Embryonic facial prominence (tissue), 1 donor: Measurements from ENCODE around the gene PDCD1.

Experiments
- DNase-seq: peaks from one replicate; pipeline ENCODE4 v3.0.0-alpha.2; 2016; ENCODE audit errors: extremely low spot score

Gene PDCD1

DNA sequence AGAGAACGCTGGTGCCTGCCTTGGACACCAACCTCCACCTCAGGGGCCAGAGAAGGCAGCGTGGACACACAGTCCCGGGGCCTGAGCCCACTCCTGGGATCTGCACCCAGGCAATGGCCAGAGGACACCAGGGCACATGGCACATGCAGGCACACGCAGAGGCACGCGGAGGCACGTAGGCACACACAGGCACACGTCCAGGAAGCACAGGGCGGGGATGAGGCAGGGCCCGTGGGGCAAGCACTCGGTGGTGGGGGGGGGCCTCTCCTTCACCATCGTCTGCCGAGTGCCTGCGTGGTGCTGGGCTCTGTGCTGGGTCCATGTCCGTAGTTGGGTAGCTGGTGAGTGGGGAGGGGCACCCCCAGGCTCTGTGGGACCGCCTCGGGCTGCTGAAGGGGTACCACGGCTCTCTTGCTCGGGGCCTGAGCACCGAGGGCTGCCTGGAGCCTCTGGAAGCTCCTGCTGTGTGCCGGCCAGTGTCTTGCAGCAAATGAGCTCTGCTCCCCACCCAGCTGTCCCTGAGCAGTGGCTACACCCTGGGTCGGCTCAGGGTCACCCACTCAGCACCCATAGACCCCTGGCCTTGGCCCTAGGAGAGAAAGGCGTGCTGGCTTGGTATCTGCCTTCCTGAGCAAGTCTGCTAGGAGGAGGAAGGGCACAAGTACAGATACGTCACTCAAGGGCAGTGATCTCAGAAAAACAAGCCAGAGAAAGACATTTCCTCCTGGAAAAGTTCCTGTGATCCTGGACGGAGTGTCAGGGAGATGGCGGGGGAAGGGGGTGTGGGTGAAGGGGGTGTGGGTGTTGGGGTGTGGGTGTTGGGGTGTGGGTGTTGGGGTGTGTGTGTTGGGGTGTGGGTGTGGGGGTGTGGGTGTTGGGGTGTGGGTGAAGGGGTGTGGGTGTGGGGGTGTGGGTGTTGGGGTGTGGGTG lies 37.3 kb upstream of the PDCD1 start:
- DNase-seq, result no peak

DNA sequence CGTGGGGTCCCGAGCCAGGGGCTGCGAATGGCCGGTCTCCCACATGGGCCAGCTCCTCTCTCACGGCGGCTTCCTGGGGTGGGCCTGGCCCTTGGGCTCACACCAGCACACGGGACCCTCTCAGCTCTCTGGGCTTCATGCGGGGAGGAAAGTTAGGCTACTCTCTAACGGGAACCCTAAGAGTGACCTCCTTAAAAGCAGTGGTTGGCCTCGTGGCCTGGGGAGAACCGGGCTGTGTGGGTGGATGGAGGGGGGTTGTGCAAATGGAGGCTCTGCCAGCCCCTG lies 36.7 kb upstream of the PDCD1 start:
- no peak for DNase-seq

DNA sequence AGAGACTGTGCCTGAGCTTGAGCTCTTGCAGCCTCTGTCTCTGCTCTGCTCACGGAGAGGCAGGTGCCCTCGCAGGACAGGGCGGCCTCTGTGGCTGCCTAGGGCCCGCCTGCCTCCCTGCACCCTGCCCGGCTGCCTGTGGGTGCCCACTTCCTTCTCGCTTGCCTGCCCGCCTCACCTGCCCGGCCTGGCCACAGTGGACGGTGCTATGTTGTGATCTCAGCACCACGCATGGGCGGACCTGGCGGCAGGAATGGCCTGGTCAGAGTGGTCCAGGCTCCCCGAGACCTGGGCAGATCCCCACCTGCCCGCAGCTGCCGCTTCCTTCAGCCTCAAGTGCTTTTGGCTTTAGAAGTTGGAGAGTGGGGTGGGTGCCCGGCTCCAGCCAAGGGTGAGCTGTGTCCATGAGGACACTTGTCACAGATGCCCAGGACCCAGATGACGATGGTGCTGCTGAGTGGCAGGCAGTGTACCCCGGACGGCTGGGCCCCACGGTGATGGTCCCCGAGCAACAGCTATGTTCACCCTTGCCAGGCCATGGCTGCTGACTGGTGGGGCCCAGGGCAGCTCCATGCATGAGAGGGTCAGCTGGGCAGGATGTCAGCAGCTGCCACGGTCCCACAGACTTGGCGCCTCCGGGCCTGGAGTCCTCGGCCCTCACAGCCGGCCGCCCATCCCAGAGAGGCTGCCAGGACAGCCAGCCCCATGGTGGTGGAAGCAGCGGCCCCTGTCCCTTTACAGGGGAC lies 36.2 kb upstream of the PDCD1 start:
- no peak for DNase-seq

DNA sequence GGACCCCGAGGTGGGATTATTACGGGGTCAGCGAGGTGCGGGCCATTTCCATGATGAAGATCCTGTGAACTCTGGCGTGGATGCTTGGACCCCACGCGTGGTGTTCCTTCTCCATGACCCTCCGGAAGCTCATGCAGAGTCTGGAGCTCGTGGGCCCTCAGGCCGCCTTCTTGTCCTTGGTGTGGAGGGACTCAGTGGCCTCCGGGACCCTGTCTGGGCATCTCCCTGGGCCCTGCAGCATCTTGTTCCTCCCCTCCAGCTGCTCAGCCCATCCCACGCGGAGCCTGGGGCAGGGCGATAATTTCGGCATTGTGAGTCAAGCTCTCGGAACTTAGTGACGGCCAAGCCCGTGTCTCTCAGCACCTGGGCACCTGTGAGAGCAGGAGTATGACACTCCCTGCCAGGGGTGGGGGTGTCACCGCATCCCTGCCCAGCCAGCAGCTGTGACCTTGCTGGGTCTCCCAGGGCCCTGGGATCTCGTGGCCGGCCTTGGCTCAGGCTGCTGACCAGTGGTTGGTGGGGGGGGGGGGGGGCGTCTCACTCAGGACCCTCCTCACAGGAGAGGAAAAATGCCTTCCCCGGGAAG lies 35.5 kb upstream of the PDCD1 start:
- no peak for DNase-seq

DNA sequence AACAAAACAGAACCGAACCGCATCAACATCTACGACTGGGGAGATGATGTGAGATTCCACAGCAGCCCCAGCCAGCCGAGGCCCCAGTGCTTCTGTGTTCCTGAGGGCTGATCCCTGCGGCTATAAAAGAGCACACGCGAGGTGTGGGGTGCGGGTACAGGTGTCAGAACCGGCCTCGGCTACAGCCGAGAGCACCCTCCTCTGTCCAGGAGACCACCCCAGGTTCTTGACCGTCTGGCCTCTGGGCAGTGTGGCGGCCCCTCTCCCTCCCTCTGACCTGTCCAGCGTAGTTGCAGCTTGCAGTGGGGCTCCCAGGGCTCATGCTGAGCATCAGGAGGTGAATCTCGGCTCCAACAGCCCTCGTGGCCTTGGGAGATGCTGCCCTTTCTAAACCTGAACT lies 34.6 kb upstream of the PDCD1 start:
- DNase-seq, result no peak

DNA sequence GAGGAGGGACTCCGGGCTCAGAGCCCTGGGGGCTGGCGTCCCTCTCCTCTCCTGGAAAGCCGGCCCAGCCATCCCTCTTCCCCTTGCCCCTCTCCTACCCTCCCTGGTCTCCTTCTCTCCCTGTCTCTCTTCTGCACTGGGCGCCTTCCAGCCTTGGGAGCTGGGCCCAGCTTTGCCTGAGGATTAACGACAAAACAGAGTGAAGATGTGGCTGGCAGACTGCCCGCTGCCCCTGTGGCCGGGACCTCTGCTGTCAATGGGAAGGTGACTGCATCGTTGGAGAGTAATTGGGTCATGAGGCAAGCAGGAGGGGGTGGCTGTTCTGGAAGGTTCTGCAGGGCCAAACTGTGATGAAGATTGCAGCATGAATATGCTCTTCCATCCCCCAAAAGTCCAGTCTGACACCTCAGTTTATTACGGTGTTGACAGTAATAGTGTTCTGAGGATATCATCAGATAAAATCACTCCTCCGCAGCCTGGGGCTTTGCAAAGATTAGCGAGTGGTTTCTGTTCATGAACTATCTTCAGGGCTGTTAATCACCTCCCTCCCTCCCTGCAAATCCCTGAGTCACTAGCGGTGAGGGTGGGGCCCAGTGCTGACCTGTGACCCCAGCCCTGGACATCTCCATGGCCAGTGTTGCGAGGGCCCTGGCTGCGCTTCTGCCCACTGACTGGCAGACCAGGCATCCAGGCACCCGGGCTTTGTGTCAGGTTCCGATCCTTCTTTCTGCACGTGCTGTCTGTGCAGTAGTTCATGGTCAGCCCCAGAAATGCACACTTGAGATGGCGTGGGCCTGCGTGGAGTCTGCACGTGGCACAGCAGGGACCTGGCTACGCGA lies 33.8 kb upstream of the PDCD1 start:
- DNase-seq, result no peak

DNA sequence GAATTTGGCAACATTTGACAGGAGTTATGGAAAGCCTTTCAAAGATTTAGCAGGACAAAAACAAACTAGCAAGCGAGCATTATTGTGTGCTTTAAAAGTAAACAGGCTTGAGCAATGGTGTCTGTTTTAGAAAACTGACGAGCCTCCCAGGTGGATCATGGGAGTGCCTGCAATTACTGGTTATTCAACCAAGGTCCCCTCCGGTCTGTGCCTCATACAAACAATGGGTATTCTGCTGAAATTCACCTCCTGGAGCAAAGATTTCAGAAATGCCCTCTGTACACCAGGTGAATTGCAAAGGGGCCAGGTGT lies 33.2 kb upstream of the PDCD1 start:
- DNase-seq, result no peak

DNA sequence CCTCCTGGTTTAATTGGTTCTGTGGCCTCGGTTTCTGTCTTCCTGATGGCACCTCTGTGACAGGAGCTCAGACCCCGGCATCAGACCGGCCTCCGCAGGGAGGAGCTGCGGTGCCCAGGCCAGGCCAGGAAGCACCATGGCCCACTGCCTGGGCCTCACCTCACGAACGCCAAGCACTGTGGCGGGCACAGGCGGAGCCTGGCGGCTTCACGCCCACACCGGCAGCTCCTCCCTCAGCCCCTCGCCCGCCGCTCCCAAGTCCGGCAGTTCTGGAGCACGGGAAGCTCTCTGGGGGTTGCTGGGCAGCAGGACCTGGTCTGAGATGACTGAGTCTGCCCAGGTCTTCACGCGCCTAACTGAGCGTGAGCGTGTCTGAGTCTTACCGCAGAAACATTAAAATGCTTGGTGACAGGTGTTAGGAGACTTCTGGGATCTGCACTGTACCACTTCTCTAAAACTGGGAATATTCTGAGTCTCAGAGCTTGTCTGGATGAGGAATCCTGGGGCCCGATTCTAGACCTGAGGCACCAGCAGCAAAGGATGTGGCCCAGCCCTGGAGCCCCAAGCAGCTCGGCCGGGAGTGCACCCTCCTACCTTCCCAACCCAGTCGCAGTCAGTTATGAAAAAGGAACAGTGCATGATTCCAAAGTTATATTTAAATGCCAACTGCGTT lies 32.8 kb upstream of the PDCD1 start:
- no peak for DNase-seq

DNA sequence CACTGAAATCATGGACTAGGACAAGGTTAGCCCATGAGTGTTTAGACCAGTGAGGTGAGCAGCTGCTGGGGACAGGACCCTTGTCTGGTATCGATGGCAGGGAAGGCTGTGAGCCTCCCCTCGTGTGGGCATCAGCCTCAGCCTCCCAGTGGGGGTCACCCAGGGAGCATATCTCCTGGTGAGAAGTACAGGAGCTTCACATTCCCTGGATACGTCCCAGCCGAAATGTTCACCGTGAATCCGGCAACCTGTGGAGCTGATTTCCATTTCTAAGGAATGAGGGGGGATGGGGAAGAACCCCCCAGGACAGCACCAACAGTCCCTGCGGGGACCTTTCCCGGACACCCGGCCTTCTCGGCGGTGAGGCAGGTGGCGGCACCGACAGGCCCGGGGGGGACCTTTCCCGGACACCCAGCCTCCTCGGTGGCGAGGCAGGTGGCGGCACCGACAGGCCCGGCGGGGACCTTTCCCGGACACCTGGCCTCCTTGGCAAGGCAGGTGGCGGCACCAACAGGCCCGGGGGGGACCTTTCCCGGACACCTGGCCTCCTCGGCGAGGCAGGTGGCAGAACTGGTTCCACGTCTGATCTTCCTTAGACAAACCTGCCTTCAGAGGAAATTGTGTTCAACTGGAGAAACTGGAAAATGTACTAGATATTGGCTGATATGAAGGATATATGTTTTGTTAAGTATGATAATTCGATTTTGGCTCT lies 32.0 kb upstream of the PDCD1 start:
- DNase-seq, result no peak

DNA sequence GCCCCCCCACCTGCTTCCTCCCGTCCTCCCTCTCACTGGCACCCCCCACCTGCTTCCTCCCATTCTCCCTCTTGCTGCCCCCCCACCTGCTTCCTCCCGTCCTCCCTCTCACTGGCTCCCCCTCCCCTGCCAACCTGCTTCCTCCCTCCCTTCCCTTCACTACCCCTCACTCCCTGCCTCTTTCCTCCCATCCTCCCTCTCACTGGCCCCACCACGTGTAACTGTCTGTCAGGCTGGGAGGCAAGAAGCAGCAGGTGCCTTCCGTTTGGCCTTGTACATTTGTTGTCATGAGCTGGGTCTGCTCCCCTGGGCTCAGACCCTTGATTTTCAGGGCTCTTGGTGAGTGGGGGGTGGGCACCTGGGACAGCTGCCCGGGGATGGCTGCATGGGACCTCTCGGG lies 29.9 kb upstream of the PDCD1 start:
- DNase-seq, result no peak

DNA sequence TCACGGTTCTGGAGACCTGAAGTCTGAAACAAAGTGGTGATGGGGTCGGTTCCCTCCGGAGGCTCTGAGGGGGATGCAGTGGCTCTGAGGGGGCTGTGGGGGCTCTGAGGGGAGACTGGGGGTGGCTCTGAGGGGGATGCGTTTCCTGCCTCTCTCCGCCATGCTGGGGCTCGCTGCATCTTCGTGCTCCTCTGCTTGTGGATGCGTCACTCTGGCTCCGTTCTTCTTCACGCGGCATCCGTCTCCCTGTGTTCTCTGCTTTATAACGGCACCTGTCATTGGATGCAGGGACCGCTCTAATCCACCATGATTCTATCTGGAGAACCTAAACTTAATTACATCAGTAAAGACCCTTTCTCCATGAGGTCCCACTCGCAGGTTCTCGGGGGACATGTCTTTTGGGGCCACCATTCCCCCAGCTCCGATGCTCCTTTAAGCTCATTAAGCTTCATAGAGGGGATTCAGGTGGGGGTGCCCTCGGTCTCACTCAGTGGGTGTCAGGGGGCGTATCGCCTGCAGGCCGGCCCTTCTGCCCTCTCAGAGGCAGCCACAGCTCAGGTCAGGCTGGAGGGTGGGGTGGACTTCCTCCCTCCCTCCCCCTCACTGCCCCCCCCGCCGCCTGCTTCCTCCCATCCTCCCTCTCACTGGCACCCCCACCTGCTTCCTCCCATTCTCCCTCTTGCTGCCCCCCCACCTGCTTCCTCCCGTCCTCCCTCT lies 29.3 kb upstream of the PDCD1 start:
- no peak for DNase-seq

DNA sequence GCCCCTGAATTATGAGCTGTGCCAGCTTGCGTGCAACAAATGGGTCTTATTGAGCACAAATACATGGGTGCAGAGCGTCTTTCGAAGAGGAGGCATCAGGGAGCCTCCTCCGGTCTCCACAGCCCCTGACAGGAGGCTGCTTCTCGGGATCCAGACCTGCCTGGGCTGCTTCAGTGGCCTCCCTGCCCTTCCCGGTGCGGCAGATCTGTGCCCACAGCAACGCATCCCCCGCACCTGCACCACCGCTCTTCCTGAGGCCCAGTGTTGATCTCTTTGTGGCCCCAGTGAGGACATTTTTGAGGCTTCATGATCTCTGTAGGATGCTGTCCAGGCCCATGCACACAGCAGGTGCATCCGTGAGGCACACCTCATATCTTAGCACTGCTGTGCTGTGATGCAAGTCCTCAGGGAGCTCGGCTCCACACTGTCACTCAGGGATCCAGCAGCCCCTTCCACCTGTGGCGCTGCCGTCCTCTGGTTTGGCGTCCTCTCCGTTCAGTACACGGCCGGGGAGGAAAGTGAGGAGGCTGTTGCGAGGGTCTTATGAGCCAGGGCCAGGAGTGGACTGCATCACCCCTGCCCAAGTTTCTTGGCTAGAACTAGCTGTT lies 28.2 kb upstream of the PDCD1 start:
- DNase-seq, result no peak

DNA sequence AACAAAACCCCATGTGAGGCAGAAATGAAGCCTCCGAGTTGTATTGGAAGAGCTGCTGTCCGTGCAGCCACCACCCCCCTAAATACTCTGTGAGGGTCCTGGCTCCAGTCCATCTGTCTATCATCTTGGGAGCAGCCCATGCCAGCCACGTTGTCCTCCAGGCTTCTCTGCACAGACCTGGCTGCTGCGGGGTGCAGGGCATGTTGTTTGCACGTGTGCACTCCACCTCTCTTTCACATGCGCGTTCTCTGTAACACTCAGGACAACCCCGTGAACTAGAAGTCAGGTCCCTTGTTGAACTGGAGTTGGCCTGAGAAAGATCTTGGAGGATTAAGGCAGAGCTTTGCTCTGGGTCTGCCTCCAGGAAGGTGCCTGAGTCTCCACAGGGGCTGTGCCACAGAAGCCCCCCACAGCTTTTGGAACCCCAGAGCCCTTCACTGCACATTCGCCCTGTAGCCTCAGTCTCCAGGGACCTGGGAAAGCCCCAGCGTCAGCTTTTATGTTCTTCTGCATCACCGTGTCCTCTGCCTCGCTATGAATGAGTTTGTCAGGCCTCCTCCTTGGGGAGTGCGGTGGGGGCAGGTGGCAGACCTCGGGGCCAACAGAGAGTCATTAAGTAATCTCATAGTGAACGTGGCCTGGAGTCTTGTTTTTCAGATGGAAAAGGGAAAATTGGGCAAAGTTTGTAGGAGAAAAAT lies 27.4 kb upstream of the PDCD1 start:
- DNase-seq, result no peak

DNA sequence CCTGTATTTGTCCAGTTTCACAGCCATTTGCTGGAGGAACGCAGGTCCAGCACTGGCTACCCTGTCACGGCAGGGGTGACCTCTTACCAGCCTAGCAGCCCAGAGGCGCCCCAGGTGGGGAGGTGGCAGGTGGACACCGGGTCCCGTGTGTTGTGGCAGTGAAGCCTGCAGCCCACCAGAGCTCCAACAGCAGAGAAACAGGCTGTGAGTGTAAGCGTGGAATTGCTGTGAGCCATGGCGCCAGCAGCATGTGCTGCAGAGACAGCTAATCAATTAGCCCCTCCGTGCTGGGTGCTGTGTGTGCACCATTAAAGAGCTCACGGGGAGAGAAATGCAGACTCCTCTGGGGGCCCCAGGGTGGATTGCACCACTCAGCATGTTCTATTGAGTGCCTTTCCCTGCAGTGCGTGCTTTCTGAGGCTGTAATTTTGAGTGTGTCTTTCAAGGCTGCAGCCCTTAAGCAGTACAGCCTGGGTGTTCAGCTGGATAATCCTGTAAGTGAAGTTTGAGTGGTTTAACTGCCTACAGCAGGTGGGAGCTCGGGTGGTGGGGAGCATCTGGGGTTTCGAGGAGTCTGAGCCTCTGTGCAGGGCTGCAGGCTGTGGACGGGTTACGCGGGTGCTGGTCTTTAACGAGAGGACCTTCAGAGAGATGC lies 26.7 kb upstream of the PDCD1 start:
- DNase-seq, result no peak

DNA sequence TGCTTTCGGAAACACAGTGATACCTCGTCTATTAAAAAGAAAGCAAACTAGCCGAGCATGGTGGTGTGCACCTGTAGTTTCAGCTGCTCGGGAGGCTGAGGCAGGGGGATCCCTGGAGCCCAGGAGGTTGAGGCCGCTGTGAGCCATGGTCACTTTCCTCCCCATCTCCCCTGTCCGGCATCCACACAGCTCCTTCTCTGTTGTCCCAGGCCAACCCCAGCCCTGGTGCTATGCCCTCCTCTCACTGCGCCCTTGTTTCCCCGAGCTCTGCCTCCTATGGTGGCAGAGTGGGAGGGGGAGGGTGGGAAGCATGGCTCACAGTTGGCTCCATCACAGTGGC lies 26.2 kb upstream of the PDCD1 start:
- DNase-seq, result no peak

DNA sequence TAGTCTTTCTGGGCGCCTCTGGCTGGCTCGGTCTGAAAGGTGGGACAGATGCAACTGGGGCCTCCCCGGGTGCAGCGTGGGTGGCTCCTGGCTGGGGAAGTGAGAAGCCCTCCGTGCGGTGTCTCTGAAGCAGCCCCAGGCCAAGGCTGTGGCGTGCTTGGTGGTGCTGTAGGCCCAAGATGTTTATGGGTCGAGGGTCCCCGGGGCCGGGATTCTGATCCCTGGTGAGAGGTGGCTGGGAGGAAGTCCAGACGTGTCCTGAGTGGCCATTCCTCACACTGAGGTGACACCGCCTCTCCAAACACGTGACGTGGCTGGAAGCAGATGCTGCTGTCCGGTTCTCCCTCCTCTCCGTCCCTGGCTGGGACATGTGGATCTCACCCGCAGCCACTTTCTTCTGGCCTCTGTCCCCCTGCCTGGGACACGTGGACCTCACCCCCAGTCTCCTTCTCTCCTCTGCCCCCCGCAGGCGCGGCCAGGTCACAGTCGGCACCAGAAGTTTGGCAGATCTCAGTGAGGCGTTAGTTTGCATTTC lies 23.5 kb upstream of the PDCD1 start:
- no peak for DNase-seq

DNA sequence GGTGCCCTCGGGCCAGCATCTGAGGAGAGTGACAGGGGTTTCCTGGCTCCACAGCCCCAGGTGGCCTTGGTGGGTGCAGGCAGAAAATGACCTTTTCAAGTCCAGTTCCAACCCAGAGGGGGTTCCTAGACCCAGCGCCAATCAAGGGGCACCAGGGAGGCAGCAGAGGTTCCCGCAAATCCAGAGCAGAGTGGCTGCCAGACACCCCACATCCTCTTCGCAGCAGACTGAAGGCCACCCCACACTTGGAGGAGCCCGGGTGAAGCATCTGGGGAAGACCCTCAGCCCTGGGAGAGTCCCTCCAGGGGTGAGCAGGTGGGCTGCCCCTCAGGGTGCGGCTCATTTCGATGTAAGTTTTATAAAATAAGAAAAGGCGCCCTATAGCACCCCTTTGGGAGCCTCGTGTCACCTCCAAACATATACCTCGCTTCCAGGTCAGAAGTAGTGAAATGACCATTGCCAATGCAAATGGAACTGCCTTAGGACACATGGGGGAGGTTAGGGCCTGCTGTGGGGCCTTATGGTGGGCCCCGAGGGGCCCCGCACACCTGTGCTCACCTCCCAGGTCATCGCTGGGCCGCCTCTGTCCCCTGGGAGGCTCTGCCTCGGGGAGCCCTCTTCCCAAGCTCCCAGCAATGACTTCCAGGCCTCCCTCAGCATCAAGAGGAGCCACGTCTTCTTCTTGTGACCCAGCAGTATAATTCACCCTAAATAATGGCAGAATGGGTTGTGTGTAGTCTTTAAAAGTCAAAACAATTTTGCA lies 21.8 kb upstream of the PDCD1 start:
- no peak for DNase-seq

DNA sequence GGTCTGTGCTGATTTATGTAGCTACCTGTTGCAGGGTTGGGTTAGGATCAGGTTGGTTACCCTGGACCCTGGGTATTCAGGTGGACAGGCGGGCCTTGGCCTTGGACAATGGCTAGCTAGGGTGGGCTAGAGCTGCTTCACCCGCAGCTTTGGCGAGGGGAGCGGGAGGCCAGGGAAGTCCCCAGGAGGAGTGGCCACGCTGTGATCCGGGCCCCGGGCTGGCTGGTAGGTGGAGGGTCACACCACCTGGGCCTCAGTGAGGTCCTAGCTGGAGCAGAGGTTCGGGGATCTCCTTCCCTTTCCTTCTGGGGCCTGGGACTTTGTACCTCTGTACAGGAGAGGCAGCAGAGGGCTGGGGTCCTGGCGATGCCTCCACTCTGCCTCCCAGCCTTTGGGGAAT lies 20.6 kb upstream of the PDCD1 start:
- DNase-seq, result no peak
